Erythroblast (primary cell): ENCODE data around the gene SERINC3.

Experiments
- GATA1 ChIP-seq: IDR thresholded peaks from 2 replicates; pipeline ENCODE4 v1.6.1; 2011; ENCODE audit warnings: low read depth, mild to moderate bottlenecking, control low read depth, low read length, moderate library complexity
- POLR2A ChIP-seq: IDR thresholded peaks from 2 replicates; pipeline ENCODE4 v1.6.1; 2011; ENCODE audit warnings: mild to moderate bottlenecking, low read length

GRCh38 chr20:44454306-44454963 lies 67.4 kb downstream of the SERINC3 start:
- no peak for TF ChIP-seq POLR2A
- no peak for TF ChIP-seq GATA1
